ENCODE measurements around the gene VPS37B.

- TF ChIP-seq POLR2AphosphoS5 (IDR thresholded peaks at IDR 0.05; ENCODE audit: low read depth, low read length) = no peak
- TF ChIP-seq CTCF (IDR thresholded peaks at IDR 0.05; ENCODE audit: control extremely low read depth in 1 of 3, insufficient read depth in 1 of 3, low read depth in 1 of 3, low read length in 3 of 3) = no peak
- TF ChIP-seq PHF8 (conservative IDR thresholded peaks at IDR 0.05; ENCODE audit: low read depth, low read length) = no peak
- TF ChIP-seq EP300 (IDR thresholded peaks at IDR 0.05; ENCODE audit: borderline replicate concordance in 1 of 2, low read depth in 2 of 2, low read length in 2 of 2) = no peak
Measured at GRCh38 chr12:122836027-122836921, 59.6 kb downstream of the VPS37B start.

Measured in H1 (cell line).